Measurements from ENCODE around the gene NAV3.

GRCh38 chr12:78115889-78116288, 285.2 kb downstream of the NAV3 start:
- TF ChIP-seq CTCF (IDR thresholded peaks at IDR 0.05), result no peak
- no peak for TF ChIP-seq POLR2A (IDR thresholded peaks at IDR 0.05)
- no peak for TF ChIP-seq POLR2AphosphoS5 (IDR thresholded peaks at IDR 0.05)

Measured in prostate gland (tissue), 2 donors.